C4-2B (cell line): ENCODE measurements around the gene ENDOU.

Experiments used
- H3K27ac ChIP-seq: fragments of 450-650 bp; 2 replicates; pipeline ENCODE4 v1.5.1; 2017
- ZFX ChIP-seq: fragments of 450-650 bp; IDR thresholded peaks from 2 replicates; pipeline ENCODE4 v1.6.1; 2017
- TF ChIP-seq, protein P1 (sequence below): fragments of 450-650 bp; conservative IDR thresholded peaks from 2 replicates; pipeline ENCODE4 v1.5.1; 2017; ENCODE audit warnings: mild to moderate bottlenecking

Gene ENDOU

GRCh38 chr12:47715877-47716548 is 9.3 kb downstream of the ENDOU start:
- peak overlapping the region; percentile 63 for H3K27ac ChIP-seq
- TF ChIP-seq, protein P1, sequence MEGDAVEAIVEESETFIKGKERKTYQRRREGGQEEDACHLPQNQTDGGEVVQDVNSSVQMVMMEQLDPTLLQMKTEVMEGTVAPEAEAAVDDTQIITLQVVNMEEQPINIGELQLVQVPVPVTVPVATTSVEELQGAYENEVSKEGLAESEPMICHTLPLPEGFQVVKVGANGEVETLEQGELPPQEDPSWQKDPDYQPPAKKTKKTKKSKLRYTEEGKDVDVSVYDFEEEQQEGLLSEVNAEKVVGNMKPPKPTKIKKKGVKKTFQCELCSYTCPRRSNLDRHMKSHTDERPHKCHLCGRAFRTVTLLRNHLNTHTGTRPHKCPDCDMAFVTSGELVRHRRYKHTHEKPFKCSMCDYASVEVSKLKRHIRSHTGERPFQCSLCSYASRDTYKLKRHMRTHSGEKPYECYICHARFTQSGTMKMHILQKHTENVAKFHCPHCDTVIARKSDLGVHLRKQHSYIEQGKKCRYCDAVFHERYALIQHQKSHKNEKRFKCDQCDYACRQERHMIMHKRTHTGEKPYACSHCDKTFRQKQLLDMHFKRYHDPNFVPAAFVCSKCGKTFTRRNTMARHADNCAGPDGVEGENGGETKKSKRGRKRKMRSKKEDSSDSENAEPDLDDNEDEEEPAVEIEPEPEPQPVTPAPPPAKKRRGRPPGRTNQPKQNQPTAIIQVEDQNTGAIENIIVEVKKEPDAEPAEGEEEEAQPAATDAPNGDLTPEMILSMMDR, result no peak
- TF ChIP-seq ZFX, result no peak

GRCh38 chr12:47715393-47715876 is 9.9 kb downstream of the ENDOU start:
- H3K27ac ChIP-seq, result peak overlapping the region; percentile 63
- TF ChIP-seq, protein P1, result peak; percentile 90
- no peak for TF ChIP-seq ZFX

- TF ChIP-seq ZFX, result no peak
- TF ChIP-seq, protein P1, result no peak
- H3K27ac ChIP-seq, result peak overlapping the region; percentile 63; the same call in 1 of the 2 replicates
These were observed 10.4 kb downstream of the ENDOU start for GRCh38 chr12:47714826-47715386.

DNA sequence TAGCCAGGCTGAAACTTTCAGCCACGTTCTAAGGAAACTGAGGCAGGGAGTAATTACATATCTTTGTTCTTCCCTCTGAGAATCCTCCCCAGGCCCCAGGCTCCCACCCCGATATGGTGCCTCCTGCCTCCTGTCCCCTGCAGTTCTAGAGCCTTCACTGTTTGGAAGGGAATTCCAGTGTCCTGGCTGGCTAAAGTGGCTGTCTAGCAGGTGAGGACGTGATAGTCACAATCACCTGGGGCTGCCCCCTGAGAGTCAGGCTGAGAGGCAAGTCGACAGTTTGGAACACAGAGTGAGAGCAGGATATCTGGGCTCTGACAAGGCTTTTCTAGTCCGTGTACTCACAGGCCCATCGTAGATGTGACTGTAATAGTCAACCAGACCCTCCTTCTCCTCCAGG is 13.1 kb downstream of the ENDOU start:
- TF ChIP-seq, protein P1, result no peak
- no peak for TF ChIP-seq ZFX
- H3K27ac ChIP-seq, result no peak overlapping the region

GRCh38 chr12:47711448-47711847 is 13.8 kb downstream of the ENDOU start:
- H3K27ac ChIP-seq, result no peak overlapping the region

DNA sequence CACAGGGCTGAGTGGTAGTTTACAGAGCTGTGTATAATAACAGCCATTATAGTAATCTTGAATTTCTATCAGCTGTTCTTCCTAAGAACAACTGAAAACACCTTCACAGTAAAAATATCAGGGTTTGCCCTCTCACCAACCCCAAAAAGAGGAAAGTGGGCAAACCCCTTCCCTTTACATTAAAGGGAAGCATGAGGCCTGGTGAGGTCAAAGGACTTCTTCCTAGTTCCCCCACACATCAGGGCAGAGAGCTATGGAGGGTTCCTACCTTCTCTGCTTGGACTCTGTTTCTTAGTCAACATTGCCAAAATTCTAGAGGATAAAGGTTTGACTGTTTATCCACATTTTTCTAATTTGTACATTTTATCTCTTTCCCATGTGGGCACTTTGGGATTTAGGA is 15.0 kb downstream of the ENDOU start:
- H3K27ac ChIP-seq, result no peak overlapping the region
- TF ChIP-seq, protein P1, result no peak
- no peak for TF ChIP-seq ZFX

More at GRCh38 chr12:47711448-47711847, 13.8 kb downstream of the ENDOU start:
- TF ChIP-seq ZFX, result no peak
- TF ChIP-seq, protein P1, result no peak

GRCh38 chr12:47709671-47710070 is 15.6 kb downstream of the ENDOU start:
- no peak for TF ChIP-seq ZFX
- TF ChIP-seq, protein P1, result no peak

More at GRCh38 chr12:47709671-47710070, 15.6 kb downstream of the ENDOU start:
- H3K27ac ChIP-seq, result no peak overlapping the region
